Keratinocyte (primary cell): ENCODE results near the gene TMEM247. TPM values are rescaled to one million over a fixed set of nuclear protein-coding genes. Genes with fewer than 3 reads are reported as not detected.

Experiments used
- DNase-seq: peaks from one replicate; pipeline ENCODE4 v3.0.0-alpha.2; 2011; ENCODE audit warnings: low read depth, missing footprints, low spot score
- FAIRE-seq: peaks from 2 replicates; lab custom pipeline; 2011; peaks lifted over from hg19 to GRCh38; lab: Jason Lieb, UNC
- H2AFZ ChIP-seq: 2 replicates; pipeline ENCODE4 v1.6.0; 2012; ENCODE audit warnings: low read length, control low read depth, inconsistent platforms; ENCODE audit not compliant: control insufficient read depth
- H3K27ac ChIP-seq: 2 replicates; pipeline ENCODE4 v1.5.1; 2011; ENCODE audit warnings: low read length; ENCODE audit not compliant: control insufficient read depth, insufficient read depth
- H3K27me3 ChIP-seq: 3 replicates; pipeline ENCODE4 v1.6.0; 2011; ENCODE audit warnings: low read length; ENCODE audit not compliant: control insufficient read depth, insufficient read depth; ENCODE audit errors: extremely low read depth
- H3K36me3 ChIP-seq, 2 experiments: 2 replicates in 1 of 2; 3 replicates in 1 of 2; pipeline ENCODE4 v1.5.1; 2011; ENCODE audit warnings: low read length in 2 of 2, mild to moderate bottlenecking in 1 of 2; ENCODE audit not compliant: control insufficient read depth in 2 of 2, insufficient read depth in 2 of 2; ENCODE audit errors: extremely low read depth in 1 of 2
- H3K4me1 ChIP-seq: 3 replicates; pipeline ENCODE4 v1.5.1; 2011; ENCODE audit warnings: low read length; ENCODE audit not compliant: control insufficient read depth, insufficient read depth; ENCODE audit errors: extremely low read depth
- H3K4me2 ChIP-seq: 3 replicates; pipeline ENCODE4 v1.6.0; 2011; ENCODE audit warnings: low read depth, low read length; ENCODE audit not compliant: control insufficient read depth, insufficient read depth; ENCODE audit errors: extremely low read depth
- H3K4me3 ChIP-seq, 3 experiments: fragments of 200-600 bp in 1 of 3; sonication (generic) in 1 of 3; 2 replicates in 2 of 3; 3 replicates in 1 of 3; pipeline ENCODE4 v1.5.1; 2011 to 2016; ENCODE audit warnings: low read length in 3 of 3, mild to moderate bottlenecking in 3 of 3, control low read depth in 2 of 3, inconsistent platforms in 1 of 3, low read depth in 1 of 3, mixed read lengths in 1 of 3, mixed run types in 1 of 3, moderate library complexity in 1 of 3; ENCODE audit not compliant: control insufficient read depth in 2 of 3, insufficient read depth in 2 of 3; ENCODE audit errors: extremely low read depth in 1 of 3
- H3K79me2 ChIP-seq: 2 replicates; pipeline ENCODE4 v1.6.0; 2012; ENCODE audit warnings: low read length; ENCODE audit not compliant: control insufficient read depth, insufficient read depth
- H3K9ac ChIP-seq: 3 replicates; pipeline ENCODE4 v1.6.0; 2011; ENCODE audit warnings: low read length; ENCODE audit not compliant: control insufficient read depth, insufficient read depth; ENCODE audit errors: extremely low read depth
- H3K9me1 ChIP-seq: 3 replicates; pipeline ENCODE4 v1.6.0; 2011; ENCODE audit warnings: low read length; ENCODE audit not compliant: control insufficient read depth, insufficient read depth; ENCODE audit errors: extremely low read depth
- H3K9me3 ChIP-seq: 2 replicates; pipeline ENCODE4 v1.5.1; 2012; ENCODE audit warnings: low read depth, low read length; ENCODE audit not compliant: control insufficient read depth
- H4K20me1 ChIP-seq: 3 replicates; pipeline ENCODE4 v1.6.0; 2011; ENCODE audit warnings: low read length; ENCODE audit not compliant: control insufficient read depth, insufficient read depth; ENCODE audit errors: extremely low read depth
- CTCF ChIP-seq, 3 experiments: IDR thresholded peaks in 1 of 3; conservative IDR thresholded peaks in 1 of 3; optimal IDR thresholded peaks in 1 of 3; 2 replicates in 2 of 3; 3 replicates in 1 of 3; pipeline versions ENCODE3 to v1.5.1; 2011; ENCODE audit warnings: low read length in 3 of 3, mild to moderate bottlenecking in 3 of 3, moderate library complexity in 2 of 3, control low read depth in 1 of 3, inconsistent platforms in 1 of 3; ENCODE audit not compliant: insufficient read depth in 2 of 3; ENCODE audit errors: extremely low read depth in 1 of 3
- EZH2 ChIP-seq: IDR thresholded peaks from one replicate; pipeline ENCODE4 v1.6.1; 2012; ENCODE audit warnings: inconsistent platforms, mild to moderate bottlenecking, low read length, moderate library complexity
- dilution Hi-C: fragments of 300-500 bp; cut with MboI; formaldehyde crosslinking; loops from one replicate; pipeline ENCODE4 v1.7.0; 2020; ENCODE audit warnings: low sequenced_read_pairs; ENCODE audit not compliant: extremely low pct_ligation_motif_present
- polyA plus RNA-seq, 5 experiments: library from polyadenylated mRNA; depleted of rRNA in 3 of 5; stranded (reverse) in 3 of 5; stranded (forward) in 1 of 5; unstranded in 1 of 5; fragments of >200 nt; gene quantifications; 1 replicate in 1 of 5; 2 replicates in 3 of 5; 3 replicates in 1 of 5; pipeline versions ENCODE4 v1.2.1 to v1.2.3, GENCODE V29; 2011 to 2012; ENCODE audit warnings: missing spikeins in 2 of 5, low read depth in 1 of 5, low replicate concordance in 1 of 5

The TMEM247 gene
- polyA plus RNA-seq, 1 donor (not counting 4 experiments of a cell fraction or from before 2014, with no cell fraction given), result not detected

- H3K4me1 ChIP-seq, result no peaks in the 10 kb centered on the region
- H3K27ac ChIP-seq, result no peak overlapping the region
- DNase-seq (no peak), FAIRE-seq (no peak)
- no peaks in the 10 kb centered on the region for H4K20me1 ChIP-seq
- no peaks in the 10 kb centered on the region for H3K36me3 ChIP-seq
- dilution Hi-C loops, result no loop called here
- no peak overlapping the region for H2AFZ ChIP-seq
- no peak overlapping the region for H3K9ac ChIP-seq
- no peak overlapping the region for H3K4me2 ChIP-seq
- H3K27me3 ChIP-seq, result peaks cover 4% of the 10 kb centered on the region
- H3K4me3 ChIP-seq, result no peak overlapping the region
- no peaks in the 10 kb centered on the region for H3K9me1 ChIP-seq
- no peaks in the 10 kb centered on the region for H3K79me2 ChIP-seq
- no peaks in the 10 kb centered on the region for H3K9me3 ChIP-seq
- TF ChIP-seq EZH2, result no peak
These were observed 32.3 kb upstream of the TMEM247 start for GRCh38 chr2:46446871-46447568.

- H3K9me3 ChIP-seq, result no peaks in the 10 kb centered on the region
- no peak overlapping the region for H3K4me2 ChIP-seq
- no peak overlapping the region for H3K9ac ChIP-seq
- no peak for FAIRE-seq
- H3K4me1 ChIP-seq, result no peaks in the 10 kb centered on the region
- no peaks in the 10 kb centered on the region for H3K9me1 ChIP-seq
- H3K36me3 ChIP-seq, result no peaks in the 10 kb centered on the region
- H3K27ac ChIP-seq, result no peak overlapping the region
- dilution Hi-C loops, result no loop called here
- TF ChIP-seq CTCF (optimal IDR thresholded peaks at IDR 0.05 in 1 of 3, IDR thresholded peaks at IDR 0.05 in 1 of 3, conservative IDR thresholded peaks at IDR 0.05 in 1 of 3; ENCODE audit: extremely low read depth in 1 of 3, insufficient read depth in 2 of 3, low read length in 3 of 3), result no peak
- TF ChIP-seq EZH2, result no peak
- no peak overlapping the region for H3K4me3 ChIP-seq
- no peak overlapping the region for H2AFZ ChIP-seq
- H4K20me1 ChIP-seq, result no peaks in the 10 kb centered on the region
- no peaks in the 10 kb centered on the region for H3K79me2 ChIP-seq
- H3K27me3 ChIP-seq, result peaks cover 4% of the 10 kb centered on the region
- DNase-seq, result no peak
These were observed 31.7 kb upstream of the TMEM247 start for GRCh38 chr2:46447649-46448048.

- no peaks in the 10 kb centered on the region for H3K9me3 ChIP-seq
- H3K79me2 ChIP-seq, result no peaks in the 10 kb centered on the region
- no peak for DNase-seq
- dilution Hi-C loops, result no loop called here
- no peak overlapping the region for H2AFZ ChIP-seq
- no peak overlapping the region for H3K4me2 ChIP-seq
- no peak overlapping the region for H3K4me3 ChIP-seq
- TF ChIP-seq EZH2 (no peak), CTCF (optimal IDR thresholded peaks at IDR 0.05 in 1 of 3, IDR thresholded peaks at IDR 0.05 in 1 of 3, conservative IDR thresholded peaks at IDR 0.05 in 1 of 3; ENCODE audit: extremely low read depth in 1 of 3, insufficient read depth in 2 of 3, low read length in 3 of 3) (no peak)
- no peaks in the 10 kb centered on the region for H3K9me1 ChIP-seq
- no peak overlapping the region for H3K27ac ChIP-seq
- peaks cover 4% of the 10 kb centered on the region for H3K27me3 ChIP-seq
- no peaks in the 10 kb centered on the region for H3K36me3 ChIP-seq
- H3K9ac ChIP-seq, result no peak overlapping the region
- no peaks in the 10 kb centered on the region for H3K4me1 ChIP-seq
- no peak for FAIRE-seq
- no peaks in the 10 kb centered on the region for H4K20me1 ChIP-seq
These were observed 31.3 kb upstream of the TMEM247 start for GRCh38 chr2:46448111-46448510.
